ENCODE results near the gene MARCHF6. TPM values are rescaled to one million over a fixed set of nuclear protein-coding genes. Genes with fewer than 3 reads are reported as not detected.

Gene MARCHF6
- total and polyA plus RNA-seq, 11 donors, result 39.3 to 192 (median 159) TPM

- WGBS, 4 donors, result 75 to 86% (median 78%) methylated on average over 2 of the region's 2 CpGs
- H3K27ac ChIP-seq, result peak overlapping the region in 7 of 12 donors; percentile 5 to 57 (median 25)
- peaks cover 0 to 8% (median 0%) of the 10 kb centered on the region in 12 donors for H3K4me1 ChIP-seq
- H3K27me3 ChIP-seq, result no peaks in the 10 kb centered on the region
- ATAC-seq (no peak), DNase-seq (no peak)
- H3K36me3 ChIP-seq, result peaks cover 0 to 100% (median 98%) of the 10 kb centered on the region in 9 donors
- intact Hi-C loops (cut with DNase I), result loop anchor here in 1 of 10 donors (5.0 kb wide), 1 partner anchor 41 kb away; the partner anchor contains the start of gene MARCHF6
- TF ChIP-seq CTCF (IDR thresholded peaks at IDR 0.05) (no peak), POLR2A (IDR thresholded peaks at IDR 0.05) (no peak)
- H3K9me3 ChIP-seq, result no peaks in the 10 kb centered on the region
- no peak overlapping the region for H3K4me3 ChIP-seq
These were observed 40.0 kb downstream of the MARCHF6 start for GRCh38 chr5:10393491-10393890.

- Histone ChIP-seq H3K36me3 (peaks cover 0 to 96% (median 79%) of the 10 kb centered on the region in 9 donors), H3K27me3 (no peaks in the 10 kb centered on the region), H3K9me3 (no peaks in the 10 kb centered on the region), H3K4me1 (peaks cover 0 to 29% (median 11%) of the 10 kb centered on the region in 12 donors), H3K27ac (peak overlapping the region in 1 of 12 donors; percentile 16), H3K4me3 (no peak overlapping the region)
- 71 to 84% (median 78%) methylated on average over 5 of the region's 5 CpGs for WGBS, 4 donors
- no peak for TF ChIP-seq CTCF (IDR thresholded peaks at IDR 0.05)
- no peak for TF ChIP-seq POLR2A (IDR thresholded peaks at IDR 0.05)
- no peak for ATAC-seq
- DNase-seq, result no peak
- intact Hi-C loops (cut with DNase I), result no loop called here
These were observed 43.1 kb downstream of the MARCHF6 start for GRCh38 chr5:10396552-10396951.

DNA sequence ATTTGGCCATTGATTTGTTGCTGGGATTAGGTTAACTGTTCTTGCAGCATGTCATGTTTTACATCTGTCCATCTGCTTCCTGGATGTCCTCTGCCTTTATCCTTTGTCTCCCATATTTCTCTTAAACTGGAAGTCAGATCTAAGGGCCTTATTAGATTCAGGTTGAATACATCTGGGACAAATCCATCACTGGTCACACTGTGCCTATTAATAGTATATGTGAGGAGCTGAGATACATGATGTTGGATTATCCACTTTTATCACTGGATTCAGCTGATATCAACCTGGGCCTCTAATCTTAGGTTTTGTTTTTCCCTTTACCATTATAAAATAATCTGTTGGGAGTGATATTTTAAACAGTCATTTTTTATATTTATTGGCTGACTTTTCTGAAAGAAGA is 46.3 kb downstream of the MARCHF6 start:
- peak in 2 of 4 donors; percentile 41 to 46 for ATAC-seq
- Histone ChIP-seq H3K4me3 (no peak overlapping the region), H3K27ac (peak overlapping the region in 10 of 12 donors; percentile 4 to 68 (median 34)), H3K27me3 (no peaks in the 10 kb centered on the region), H3K36me3 (peaks cover 0 to 96% (median 79%) of the 10 kb centered on the region in 9 donors), H3K9me3 (no peaks in the 10 kb centered on the region), H3K4me1 (peaks cover 0 to 25% (median 11%) of the 10 kb centered on the region in 12 donors)
- no peak for DNase-seq
- intact Hi-C loops (cut with DNase I), result no loop called here
- TF ChIP-seq POLR2A (IDR thresholded peaks at IDR 0.05) (no peak), CTCF (IDR thresholded peaks at IDR 0.05) (no peak)

DNA sequence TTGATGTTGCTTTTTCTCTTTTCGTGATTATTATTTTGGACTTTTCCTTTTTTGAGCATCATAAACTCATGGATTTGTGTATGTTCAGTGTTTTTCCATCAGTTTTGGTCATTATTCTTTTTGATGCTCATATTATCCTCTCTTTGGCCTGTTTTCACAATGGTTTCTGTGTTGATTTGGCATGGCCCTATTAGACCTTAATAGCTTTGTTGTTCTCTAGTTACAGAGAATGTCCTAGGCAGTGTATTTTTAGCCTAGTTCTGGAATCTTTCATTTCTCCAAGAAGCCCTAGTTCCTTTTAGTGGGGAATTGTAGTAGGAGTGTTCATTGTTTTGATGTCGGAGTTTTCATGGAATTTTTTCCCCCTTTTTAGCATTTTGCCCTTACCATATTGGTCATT is 46.9 kb downstream of the MARCHF6 start:
- Histone ChIP-seq H3K36me3 (peaks cover 0 to 96% (median 79%) of the 10 kb centered on the region in 9 donors), H3K4me1 (peaks cover 0 to 25% (median 11%) of the 10 kb centered on the region in 12 donors), H3K4me3 (no peak overlapping the region), H3K27me3 (no peaks in the 10 kb centered on the region), H3K27ac (peak overlapping the region in 11 of 12 donors; percentile 4 to 68 (median 34)), H3K9me3 (no peaks in the 10 kb centered on the region)
- no peak for DNase-seq
- intact Hi-C loops (cut with DNase I), result no loop called here
- peak; percentile 54 to 81 (median 74) for ATAC-seq
- TF ChIP-seq CTCF (IDR thresholded peaks at IDR 0.05) (no peak), POLR2A (IDR thresholded peaks at IDR 0.05) (no peak)
- 76 to 81% (median 79%) methylated on average over 2 of the region's 2 CpGs for WGBS, 4 donors

Measured in heart left ventricle (tissue), 16 donors.